ENCODE data around the gene LCA5.

The LCA5 gene

GRCh38 chr6:79520534-79520933 lies 16.7 kb downstream of the LCA5 start:
- Histone ChIP-seq H3K9ac (ENCODE audit: low read length) (no peak overlapping the region), H3K9me2 (replicated peaks; ENCODE audit: insufficient read depth, low read length) (no peaks in the 10 kb centered on the region), H3F3A (ENCODE audit: insufficient read depth) (no peaks in the 10 kb centered on the region), H3K4me2 (ENCODE audit: low read depth, low read length, poor library complexity, severe bottlenecking) (no peak overlapping the region), H3K27ac (ENCODE audit: low read depth, low read length) (no peak overlapping the region), H3K27me3 (ENCODE audit: low read length) (no peaks in the 10 kb centered on the region), H3K4me3 (ENCODE audit: insufficient read depth, low read length, poor library complexity, severe bottlenecking) (no peak overlapping the region), H2AFZ (ENCODE audit: low read depth, low read length, severe bottlenecking) (no peak overlapping the region), H3K79me2 (ENCODE audit: insufficient read depth, low read length) (no peaks in the 10 kb centered on the region), H3K9me3 (ENCODE audit: insufficient read depth, low read length) (no peaks in the 10 kb centered on the region), H3K36me3 (ENCODE audit: low read length) (no peaks in the 10 kb centered on the region), H4K20me1 (ENCODE audit: low read depth, low read length) (no peaks in the 10 kb centered on the region)
- TF ChIP-seq CTCF (IDR thresholded peaks at IDR 0.05; ENCODE audit: insufficient read depth, low read length, poor library complexity, severe bottlenecking) (no peak), EZH2phosphoT487 (conservative IDR thresholded peaks at IDR 0.05; ENCODE audit: low read length) (no peak)

GRCh38 chr6:79518842-79519241 lies 18.4 kb downstream of the LCA5 start:
- Histone ChIP-seq H3K27me3 (ENCODE audit: low read length) (no peaks in the 10 kb centered on the region), H3K79me2 (ENCODE audit: insufficient read depth, low read length) (no peaks in the 10 kb centered on the region), H3K4me3 (ENCODE audit: insufficient read depth, low read length, poor library complexity, severe bottlenecking) (no peak overlapping the region), H3F3A (ENCODE audit: insufficient read depth) (no peaks in the 10 kb centered on the region), H3K9me2 (replicated peaks; ENCODE audit: insufficient read depth, low read length) (no peaks in the 10 kb centered on the region), H3K9me3 (ENCODE audit: insufficient read depth, low read length) (no peaks in the 10 kb centered on the region), H3K4me2 (ENCODE audit: low read depth, low read length, poor library complexity, severe bottlenecking) (no peak overlapping the region), H3K27ac (ENCODE audit: low read depth, low read length) (no peak overlapping the region), H3K36me3 (ENCODE audit: low read length) (no peaks in the 10 kb centered on the region), H3K9ac (ENCODE audit: low read length) (no peak overlapping the region), H2AFZ (ENCODE audit: low read depth, low read length, severe bottlenecking) (no peak overlapping the region), H4K20me1 (ENCODE audit: low read depth, low read length) (no peaks in the 10 kb centered on the region)
- TF ChIP-seq CTCF (IDR thresholded peaks at IDR 0.05; ENCODE audit: insufficient read depth, low read length, poor library complexity, severe bottlenecking) (no peak), EZH2phosphoT487 (conservative IDR thresholded peaks at IDR 0.05; ENCODE audit: low read length) (no peak)

GRCh38 chr6:79515436-79515835 lies 21.8 kb downstream of the LCA5 start:
- Histone ChIP-seq H3K4me2 (ENCODE audit: low read depth, low read length, poor library complexity, severe bottlenecking) (no peak overlapping the region), H3K9me3 (ENCODE audit: insufficient read depth, low read length) (no peaks in the 10 kb centered on the region), H3F3A (ENCODE audit: insufficient read depth) (no peaks in the 10 kb centered on the region), H4K20me1 (ENCODE audit: low read depth, low read length) (no peaks in the 10 kb centered on the region), H3K9ac (ENCODE audit: low read length) (no peak overlapping the region), H3K27me3 (ENCODE audit: low read length) (no peaks in the 10 kb centered on the region), H2AFZ (ENCODE audit: low read depth, low read length, severe bottlenecking) (no peak overlapping the region), H3K36me3 (ENCODE audit: low read length) (no peaks in the 10 kb centered on the region), H3K9me2 (replicated peaks; ENCODE audit: insufficient read depth, low read length) (no peaks in the 10 kb centered on the region), H3K27ac (ENCODE audit: low read depth, low read length) (no peak overlapping the region), H3K4me3 (ENCODE audit: insufficient read depth, low read length, poor library complexity, severe bottlenecking) (no peak overlapping the region), H3K79me2 (ENCODE audit: insufficient read depth, low read length) (no peaks in the 10 kb centered on the region)
- no peak for TF ChIP-seq CTCF (IDR thresholded peaks at IDR 0.05; ENCODE audit: insufficient read depth, low read length, poor library complexity, severe bottlenecking)
- TF ChIP-seq EZH2phosphoT487 (conservative IDR thresholded peaks at IDR 0.05; ENCODE audit: low read length) = no peak

Measured in SU-DHL-6 (cell line).